GM23338 (cell line): ENCODE results near the gene SETBP1. TPM values are rescaled to one million over a fixed set of nuclear protein-coding genes. Genes with fewer than 3 reads are reported as not detected.

Source experiments
- ATAC-seq: fragments of 200-7000 bp; cut with Tn5 transposase; 3 replicates; pipeline ENCODE4 v1.9.1; 2020
- DNase-seq: peaks from one replicate; pipeline ENCODE4 v3.0.0-alpha.2; 2015; ENCODE audit warnings: low spot score
- H2AFZ ChIP-seq: fragments of 200-600 bp; sonication (generic); 2 replicates; pipeline ENCODE4 v1.8.0; 2016; ENCODE audit warnings: antibody characterized with exemption, mild to moderate bottlenecking, moderate library complexity
- H3F3A ChIP-seq: fragments of 200-600 bp; sonication (generic); replicated peaks from 2 replicates; pipeline ENCODE4 v1.8.0; 2017; ENCODE audit warnings: antibody characterized with exemption, mixed run types, low read depth
- H3K27ac ChIP-seq: fragments of 200-600 bp; sonication (generic); 2 replicates; pipeline ENCODE4 v1.6.1; 2016; ENCODE audit warnings: low read depth
- H3K27me3 ChIP-seq: fragments of 200-600 bp; sonication (generic); 2 replicates; pipeline ENCODE4 v1.8.0; 2016; ENCODE audit warnings: mild to moderate bottlenecking, mixed run types, moderate library complexity; ENCODE audit not compliant: insufficient read depth
- H3K36me3 ChIP-seq: fragments of 200-600 bp; sonication (generic); 2 replicates; pipeline ENCODE4 v1.8.0; 2016; ENCODE audit warnings: mild to moderate bottlenecking; ENCODE audit not compliant: insufficient read depth
- H3K4me1 ChIP-seq: fragments of 200-600 bp; sonication (generic); 2 replicates; pipeline ENCODE4 v1.8.0; 2016; ENCODE audit warnings: mild to moderate bottlenecking, moderate library complexity; ENCODE audit not compliant: insufficient read depth
- H3K4me2 ChIP-seq: fragments of 200-600 bp; sonication (generic); 2 replicates; pipeline ENCODE4 v1.7.1; 2017; ENCODE audit warnings: mixed run types
- H3K4me3 ChIP-seq: fragments of 200-600 bp; sonication (generic); 2 replicates; pipeline ENCODE4 v1.6.1; 2016; ENCODE audit warnings: mixed run types
- H3K79me2 ChIP-seq: fragments of 200-600 bp; sonication (generic); replicated peaks from 2 replicates; pipeline ENCODE4 v1.8.0; 2017; ENCODE audit warnings: mild to moderate bottlenecking; ENCODE audit not compliant: insufficient read depth
- H3K9me2 ChIP-seq: fragments of 200-600 bp; sonication (generic); 2 replicates; pipeline ENCODE4 v1.8.0; 2017; ENCODE audit not compliant: insufficient read depth
- H4K20me1 ChIP-seq: fragments of 200-600 bp; sonication (generic); replicated peaks from 2 replicates; pipeline ENCODE4 v1.8.0; 2017; ENCODE audit warnings: mild to moderate bottlenecking; ENCODE audit not compliant: insufficient read depth
- H3K27ac Mint-ChIP-seq: 2 replicates; pipeline ENCODE4 v1.8.0; 2020; ENCODE audit warnings: inconsistent platforms, mild to moderate bottlenecking, moderate library complexity, mixed read lengths
- H3K27me3 Mint-ChIP-seq: 3 replicates; pipeline ENCODE4 v1.8.0; 2022; ENCODE audit warnings: low read depth, mild to moderate bottlenecking, moderate library complexity, mixed read lengths, inconsistent platforms; ENCODE audit not compliant: insufficient read depth, poor library complexity
- H3K36me3 Mint-ChIP-seq: 3 replicates; pipeline ENCODE4 v1.8.0; 2021; ENCODE audit warnings: low read depth, mild to moderate bottlenecking, inconsistent platforms, moderate library complexity, mixed read lengths
- H3K4me1 Mint-ChIP-seq: 3 replicates; pipeline ENCODE4 v1.8.0; 2020; ENCODE audit warnings: mild to moderate bottlenecking, inconsistent platforms, mixed read lengths
- H3K4me3 Mint-ChIP-seq: 3 replicates; pipeline ENCODE4 v1.8.0; 2021; ENCODE audit warnings: moderate library complexity, mild to moderate bottlenecking, inconsistent platforms, mixed read lengths
- H3K9me3 Mint-ChIP-seq: 3 replicates; pipeline ENCODE4 v1.8.0; 2020; ENCODE audit warnings: moderate library complexity, mild to moderate bottlenecking, inconsistent platforms, mixed read lengths
- CREB1 ChIP-seq: fragments of 250-450 bp; sonication (Bioruptor Pico); IDR thresholded peaks from 2 replicates; pipeline ENCODE4 v1.5.0; 2020; ENCODE audit warnings: low read depth, mild to moderate bottlenecking, moderate library complexity
- EZH2 ChIP-seq: fragments of 200-600 bp; sonication (generic); IDR thresholded peaks from one replicate; pipeline ENCODE4 v1.8.0; 2017; ENCODE audit warnings: antibody characterized with exemption, mild to moderate bottlenecking, low read depth; ENCODE audit not compliant: unreplicated experiment
- EZH2phosphoT487 ChIP-seq: fragments of 200-600 bp; sonication (generic); IDR thresholded peaks from one replicate; pipeline ENCODE4 v1.8.1; 2018; ENCODE audit warnings: antibody characterized with exemption; ENCODE audit not compliant: unreplicated experiment
- JUNB ChIP-seq: IDR thresholded peaks from one replicate; pipeline ENCODE4 v1.6.1; 2016; ENCODE audit warnings: antibody characterized with exemption; ENCODE audit not compliant: unreplicated experiment
- NANOG ChIP-seq: IDR thresholded peaks from 2 replicates; pipeline ENCODE4 v1.6.1; 2016; ENCODE audit warnings: antibody characterized with exemption, borderline replicate concordance
- POLR2AphosphoS5 ChIP-seq: IDR thresholded peaks from 2 replicates; pipeline ENCODE4 v1.6.1; 2016; ENCODE audit warnings: antibody characterized with exemption, low read depth
- STAT1 ChIP-seq: IDR thresholded peaks from one replicate; pipeline ENCODE4 v1.6.1; 2016; ENCODE audit warnings: antibody characterized with exemption; ENCODE audit not compliant: unreplicated experiment
- ZNF114 ChIP-seq: fragments of 250-450 bp; sonication (Bioruptor Pico); IDR thresholded peaks from 2 replicates; pipeline ENCODE4 v1.5.0; 2020; ENCODE audit warnings: mild to moderate bottlenecking, moderate library complexity
- ZNF331 ChIP-seq: fragments of 250-450 bp; sonication (Bioruptor Pico); IDR thresholded peaks from 2 replicates; pipeline ENCODE4 v1.5.0; 2020; ENCODE audit warnings: low read depth, mild to moderate bottlenecking, moderate library complexity
- polyA plus RNA-seq: library from polyadenylated mRNA; unstranded; fragments of >200 nt; fragmentation: Nextera tagmentation; extraction: Ambion mirVana; gene quantifications from 2 replicates; pipeline ENCODE4 v1.2.1, GENCODE V29; 2016
- total RNA-seq: library from RNA; depleted of rRNA; stranded (reverse); fragments of >200 nt; shearing (Covaris generic); gene quantifications from 2 replicates; pipeline ENCODE4 v1.2.3, GENCODE V29; 2014
- TF ChIP-seq, protein P1 (sequence below): fragments of 250-450 bp; sonication (Bioruptor Pico); IDR thresholded peaks from 2 replicates; pipeline ENCODE4 v1.5.0; 2020; ENCODE audit warnings: mild to moderate bottlenecking, moderate library complexity
- TF ChIP-seq, protein P2 (sequence below): IDR thresholded peaks from one replicate; pipeline ENCODE4 v1.6.1; 2018; ENCODE audit warnings: antibody characterized with exemption; ENCODE audit not compliant: unreplicated experiment
- TF ChIP-seq, protein P3 (sequence below): IDR thresholded peaks from 2 replicates; pipeline ENCODE4 v1.6.1; 2016; ENCODE audit warnings: antibody characterized with exemption
- TF ChIP-seq, protein P4 (sequence below), 2 experiments: fragments of 200-600 bp in 1 of 2; sonication (generic) in 1 of 2; conservative IDR thresholded peaks; 2 replicates each; pipeline versions ENCODE4 v1.5.1 to v1.6.1; 2016 to 2017; ENCODE audit warnings: antibody characterized with exemption in 2 of 2, low read depth in 2 of 2, mild to moderate bottlenecking in 2 of 2, moderate library complexity in 1 of 2

The SETBP1 gene
- total and polyA plus RNA-seq, 2 experiments from 2014 or later: 1.6 to 5.5 TPM

DNA sequence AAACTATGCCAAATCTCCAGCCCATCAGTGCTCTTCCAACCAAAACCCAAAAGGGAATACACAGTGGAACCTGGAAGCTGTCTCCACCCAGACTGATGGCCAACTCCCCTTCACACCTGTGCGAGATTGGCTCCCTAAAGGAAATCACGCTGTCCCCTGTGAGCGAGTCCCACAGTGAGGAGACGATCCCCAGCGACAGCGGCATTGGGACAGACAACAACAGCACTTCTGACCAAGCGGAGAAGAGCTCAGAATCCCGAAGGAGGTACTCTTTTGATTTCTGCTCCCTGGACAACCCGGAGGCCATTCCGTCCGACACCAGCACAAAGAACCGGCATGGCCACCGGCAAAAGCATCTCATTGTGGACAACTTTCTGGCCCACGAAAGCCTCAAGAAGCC lies 271.1 kb downstream of the SETBP1 start:
- TF ChIP-seq, protein P1, sequence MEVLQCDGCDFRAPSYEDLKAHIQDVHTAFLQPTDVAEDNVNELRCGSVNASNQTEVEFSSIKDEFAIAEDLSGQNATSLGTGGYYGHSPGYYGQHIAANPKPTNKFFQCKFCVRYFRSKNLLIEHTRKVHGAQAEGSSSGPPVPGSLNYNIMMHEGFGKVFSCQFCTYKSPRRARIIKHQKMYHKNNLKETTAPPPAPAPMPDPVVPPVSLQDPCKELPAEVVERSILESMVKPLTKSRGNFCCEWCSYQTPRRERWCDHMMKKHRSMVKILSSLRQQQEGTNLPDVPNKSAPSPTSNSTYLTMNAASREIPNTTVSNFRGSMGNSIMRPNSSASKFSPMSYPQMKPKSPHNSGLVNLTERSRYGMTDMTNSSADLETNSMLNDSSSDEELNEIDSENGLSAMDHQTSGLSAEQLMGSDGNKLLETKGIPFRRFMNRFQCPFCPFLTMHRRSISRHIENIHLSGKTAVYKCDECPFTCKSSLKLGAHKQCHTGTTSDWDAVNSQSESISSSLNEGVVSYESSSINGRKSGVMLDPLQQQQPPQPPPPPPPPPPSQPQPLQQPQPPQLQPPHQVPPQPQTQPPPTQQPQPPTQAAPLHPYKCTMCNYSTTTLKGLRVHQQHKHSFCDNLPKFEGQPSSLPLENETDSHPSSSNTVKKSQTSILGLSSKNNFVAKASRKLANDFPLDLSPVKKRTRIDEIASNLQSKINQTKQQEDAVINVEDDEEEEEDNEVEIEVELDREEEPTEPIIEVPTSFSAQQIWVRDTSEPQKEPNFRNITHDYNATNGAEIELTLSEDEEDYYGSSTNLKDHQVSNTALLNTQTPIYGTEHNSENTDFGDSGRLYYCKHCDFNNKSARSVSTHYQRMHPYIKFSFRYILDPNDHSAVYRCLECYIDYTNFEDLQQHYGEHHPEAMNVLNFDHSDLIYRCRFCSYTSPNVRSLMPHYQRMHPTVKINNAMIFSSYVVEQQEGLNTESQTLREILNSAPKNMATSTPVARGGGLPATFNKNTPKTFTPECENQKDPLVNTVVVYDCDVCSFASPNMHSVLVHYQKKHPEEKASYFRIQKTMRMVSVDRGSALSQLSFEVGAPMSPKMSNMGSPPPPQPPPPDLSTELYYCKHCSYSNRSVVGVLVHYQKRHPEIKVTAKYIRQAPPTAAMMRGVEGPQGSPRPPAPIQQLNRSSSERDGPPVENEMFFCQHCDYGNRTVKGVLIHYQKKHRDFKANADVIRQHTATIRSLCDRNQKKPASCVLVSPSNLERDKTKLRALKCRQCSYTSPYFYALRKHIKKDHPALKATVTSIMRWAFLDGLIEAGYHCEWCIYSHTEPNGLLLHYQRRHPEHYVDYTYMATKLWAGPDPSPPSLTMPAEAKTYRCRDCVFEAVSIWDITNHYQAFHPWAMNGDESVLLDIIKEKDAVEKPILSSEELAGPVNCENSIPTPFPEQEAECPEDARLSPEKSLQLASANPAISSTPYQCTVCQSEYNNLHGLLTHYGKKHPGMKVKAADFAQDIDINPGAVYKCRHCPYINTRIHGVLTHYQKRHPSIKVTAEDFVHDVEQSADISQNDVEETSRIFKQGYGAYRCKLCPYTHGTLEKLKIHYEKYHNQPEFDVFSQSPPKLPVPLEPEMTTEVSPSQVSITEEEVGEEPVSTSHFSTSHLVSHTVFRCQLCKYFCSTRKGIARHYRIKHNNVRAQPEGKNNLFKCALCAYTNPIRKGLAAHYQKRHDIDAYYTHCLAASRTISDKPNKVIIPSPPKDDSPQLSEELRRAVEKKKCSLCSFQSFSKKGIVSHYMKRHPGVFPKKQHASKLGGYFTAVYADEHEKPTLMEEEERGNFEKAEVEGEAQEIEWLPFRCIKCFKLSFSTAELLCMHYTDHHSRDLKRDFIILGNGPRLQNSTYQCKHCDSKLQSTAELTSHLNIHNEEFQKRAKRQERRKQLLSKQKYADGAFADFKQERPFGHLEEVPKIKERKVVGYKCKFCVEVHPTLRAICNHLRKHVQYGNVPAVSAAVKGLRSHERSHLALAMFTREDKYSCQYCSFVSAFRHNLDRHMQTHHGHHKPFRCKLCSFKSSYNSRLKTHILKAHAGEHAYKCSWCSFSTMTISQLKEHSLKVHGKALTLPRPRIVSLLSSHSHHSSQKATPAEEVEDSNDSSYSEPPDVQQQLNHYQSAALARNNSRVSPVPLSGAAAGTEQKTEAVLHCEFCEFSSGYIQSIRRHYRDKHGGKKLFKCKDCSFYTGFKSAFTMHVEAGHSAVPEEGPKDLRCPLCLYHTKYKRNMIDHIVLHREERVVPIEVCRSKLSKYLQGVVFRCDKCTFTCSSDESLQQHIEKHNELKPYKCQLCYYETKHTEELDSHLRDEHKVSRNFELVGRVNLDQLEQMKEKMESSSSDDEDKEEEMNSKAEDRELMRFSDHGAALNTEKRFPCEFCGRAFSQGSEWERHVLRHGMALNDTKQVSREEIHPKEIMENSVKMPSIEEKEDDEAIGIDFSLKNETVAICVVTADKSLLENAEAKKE (CRISPR knock-in tag): no peak
- TF ChIP-seq STAT1: no peak
- TF ChIP-seq, protein P2, sequence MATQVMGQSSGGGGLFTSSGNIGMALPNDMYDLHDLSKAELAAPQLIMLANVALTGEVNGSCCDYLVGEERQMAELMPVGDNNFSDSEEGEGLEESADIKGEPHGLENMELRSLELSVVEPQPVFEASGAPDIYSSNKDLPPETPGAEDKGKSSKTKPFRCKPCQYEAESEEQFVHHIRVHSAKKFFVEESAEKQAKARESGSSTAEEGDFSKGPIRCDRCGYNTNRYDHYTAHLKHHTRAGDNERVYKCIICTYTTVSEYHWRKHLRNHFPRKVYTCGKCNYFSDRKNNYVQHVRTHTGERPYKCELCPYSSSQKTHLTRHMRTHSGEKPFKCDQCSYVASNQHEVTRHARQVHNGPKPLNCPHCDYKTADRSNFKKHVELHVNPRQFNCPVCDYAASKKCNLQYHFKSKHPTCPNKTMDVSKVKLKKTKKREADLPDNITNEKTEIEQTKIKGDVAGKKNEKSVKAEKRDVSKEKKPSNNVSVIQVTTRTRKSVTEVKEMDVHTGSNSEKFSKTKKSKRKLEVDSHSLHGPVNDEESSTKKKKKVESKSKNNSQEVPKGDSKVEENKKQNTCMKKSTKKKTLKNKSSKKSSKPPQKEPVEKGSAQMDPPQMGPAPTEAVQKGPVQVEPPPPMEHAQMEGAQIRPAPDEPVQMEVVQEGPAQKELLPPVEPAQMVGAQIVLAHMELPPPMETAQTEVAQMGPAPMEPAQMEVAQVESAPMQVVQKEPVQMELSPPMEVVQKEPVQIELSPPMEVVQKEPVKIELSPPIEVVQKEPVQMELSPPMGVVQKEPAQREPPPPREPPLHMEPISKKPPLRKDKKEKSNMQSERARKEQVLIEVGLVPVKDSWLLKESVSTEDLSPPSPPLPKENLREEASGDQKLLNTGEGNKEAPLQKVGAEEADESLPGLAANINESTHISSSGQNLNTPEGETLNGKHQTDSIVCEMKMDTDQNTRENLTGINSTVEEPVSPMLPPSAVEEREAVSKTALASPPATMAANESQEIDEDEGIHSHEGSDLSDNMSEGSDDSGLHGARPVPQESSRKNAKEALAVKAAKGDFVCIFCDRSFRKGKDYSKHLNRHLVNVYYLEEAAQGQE: no peak
- TF ChIP-seq ZNF114 (CRISPR knock-in tag): no peak
- no peak for TF ChIP-seq CREB1 (CRISPR knock-in tag)
- no peak for TF ChIP-seq JUNB
- TF ChIP-seq POLR2AphosphoS5: no peak
- no peak for TF ChIP-seq NANOG
- TF ChIP-seq ZNF331 (CRISPR knock-in tag): no peak
- TF ChIP-seq, protein P3, sequence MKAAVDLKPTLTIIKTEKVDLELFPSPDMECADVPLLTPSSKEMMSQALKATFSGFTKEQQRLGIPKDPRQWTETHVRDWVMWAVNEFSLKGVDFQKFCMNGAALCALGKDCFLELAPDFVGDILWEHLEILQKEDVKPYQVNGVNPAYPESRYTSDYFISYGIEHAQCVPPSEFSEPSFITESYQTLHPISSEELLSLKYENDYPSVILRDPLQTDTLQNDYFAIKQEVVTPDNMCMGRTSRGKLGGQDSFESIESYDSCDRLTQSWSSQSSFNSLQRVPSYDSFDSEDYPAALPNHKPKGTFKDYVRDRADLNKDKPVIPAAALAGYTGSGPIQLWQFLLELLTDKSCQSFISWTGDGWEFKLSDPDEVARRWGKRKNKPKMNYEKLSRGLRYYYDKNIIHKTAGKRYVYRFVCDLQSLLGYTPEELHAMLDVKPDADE: no peak
- TF ChIP-seq EZH2: no peak
- TF ChIP-seq, protein P4, sequence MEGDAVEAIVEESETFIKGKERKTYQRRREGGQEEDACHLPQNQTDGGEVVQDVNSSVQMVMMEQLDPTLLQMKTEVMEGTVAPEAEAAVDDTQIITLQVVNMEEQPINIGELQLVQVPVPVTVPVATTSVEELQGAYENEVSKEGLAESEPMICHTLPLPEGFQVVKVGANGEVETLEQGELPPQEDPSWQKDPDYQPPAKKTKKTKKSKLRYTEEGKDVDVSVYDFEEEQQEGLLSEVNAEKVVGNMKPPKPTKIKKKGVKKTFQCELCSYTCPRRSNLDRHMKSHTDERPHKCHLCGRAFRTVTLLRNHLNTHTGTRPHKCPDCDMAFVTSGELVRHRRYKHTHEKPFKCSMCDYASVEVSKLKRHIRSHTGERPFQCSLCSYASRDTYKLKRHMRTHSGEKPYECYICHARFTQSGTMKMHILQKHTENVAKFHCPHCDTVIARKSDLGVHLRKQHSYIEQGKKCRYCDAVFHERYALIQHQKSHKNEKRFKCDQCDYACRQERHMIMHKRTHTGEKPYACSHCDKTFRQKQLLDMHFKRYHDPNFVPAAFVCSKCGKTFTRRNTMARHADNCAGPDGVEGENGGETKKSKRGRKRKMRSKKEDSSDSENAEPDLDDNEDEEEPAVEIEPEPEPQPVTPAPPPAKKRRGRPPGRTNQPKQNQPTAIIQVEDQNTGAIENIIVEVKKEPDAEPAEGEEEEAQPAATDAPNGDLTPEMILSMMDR (conservative IDR thresholded peaks at IDR 0.05; ENCODE audit: low read depth in 2 of 2): no peak
- TF ChIP-seq EZH2phosphoT487: no peak
- peaks cover 5% of the 10 kb centered on the region; the same call in 1 of the 2 replicates for H3K9me2 ChIP-seq
- Mint-ChIP-seq H3K27me3 (no peaks in the 10 kb centered on the region), H3K4me3 (no peak overlapping the region), H3K9me3 (no peaks in the 10 kb centered on the region), H3K36me3 (peaks cover 20% of the 10 kb centered on the region), H3K4me1 (peaks cover 5% of the 10 kb centered on the region; the same call in 1 of the 3 replicates), H3K27ac (no peak overlapping the region)
- ATAC-seq: no peak
- H3F3A ChIP-seq: no peaks in the 10 kb centered on the region
- no peak overlapping the region for H3K4me3 ChIP-seq
- no peak overlapping the region for H3K27ac ChIP-seq
- no peaks in the 10 kb centered on the region for H3K4me1 ChIP-seq
- no peaks in the 10 kb centered on the region for H3K79me2 ChIP-seq
- no peaks in the 10 kb centered on the region for H4K20me1 ChIP-seq
- H3K36me3 ChIP-seq: no peaks in the 10 kb centered on the region
- H3K4me2 ChIP-seq: no peak overlapping the region
- no peak for DNase-seq
- H3K27me3 ChIP-seq: no peaks in the 10 kb centered on the region
- no peak overlapping the region for H2AFZ ChIP-seq
